Right atrium auricular region (tissue), 2 donors: ENCODE data around the gene LIMS1. TPM values are rescaled to one million over a fixed set of nuclear protein-coding genes. Genes with fewer than 3 reads are reported as not detected.
"Not testable (repeated sequence)": the region's sequence is repeated elsewhere in the genome, so short reads cannot be mapped to it uniquely, and the experiment has no call there.

ENCODE experiments used
- DNase-seq: peaks from one replicate; pipeline ENCODE4 v3.0.0-alpha.2; 2019; ENCODE audit warnings: low spot score
- H3K27ac ChIP-seq, 2 donors: fragments of 200-600 bp; sonication (generic); 1 replicate in 1 of 2; 2 replicates in 1 of 2; pipeline ENCODE4 v1.5.1; 2016 to 2019
- H3K27me3 ChIP-seq, 2 donors: fragments of 200-600 bp; sonication (generic); one replicate each; pipeline versions ENCODE4 v1.5.1 to v1.6.0; 2017 to 2019
- H3K36me3 ChIP-seq: fragments of 200-600 bp; sonication (generic); one replicate; pipeline ENCODE4 v1.5.1; 2016
- H3K4me1 ChIP-seq, 2 donors: fragments of 200-600 bp; sonication (generic); one replicate each; pipeline versions ENCODE4 v1.5.1 to v1.6.0; 2017 to 2019
- H3K4me3 ChIP-seq, 2 donors: fragments of 200-600 bp; sonication (generic); 1 replicate in 1 of 2; 2 replicates in 1 of 2; pipeline ENCODE4 v1.5.1; 2017 to 2019; ENCODE audit warnings: mild to moderate bottlenecking in 1 of 2, moderate library complexity in 1 of 2
- H3K9me3 ChIP-seq, 2 donors: fragments of 200-600 bp; sonication (generic); one replicate each; pipeline ENCODE4 v1.5.1; 2019
- CTCF ChIP-seq, 2 donors: fragments of 200-600 bp; sonication (generic); IDR thresholded peaks; one replicate each; pipeline ENCODE4 v1.5.1; 2019; ENCODE audit warnings: antibody characterized with exemption in 2 of 2
- total RNA-seq, 2 donors: library from RNA; depleted of rRNA; stranded (reverse); fragments of >200 nt; gene quantifications; one replicate each; pipeline ENCODE4 v1.1.0, GENCODE V29; 2016

Gene LIMS1
- total RNA-seq, 2 donors from 2014 or later, result 66.7 to 106 TPM

GRCh38 chr2:108594132-108594981, 60.1 kb downstream of the LIMS1 start:
- H3K4me3 ChIP-seq, result no peak overlapping the region
- peak in 1 of 2 donors; percentile 7 for TF ChIP-seq CTCF (IDR thresholded peaks at IDR 0.05)
- H3K4me1 ChIP-seq, result peaks cover 0 to 43% of the 10 kb centered on the region in 2 donors
- H3K9me3 ChIP-seq, result no peaks in the 10 kb centered on the region
- H3K36me3 ChIP-seq, result no peaks in the 10 kb centered on the region
- no peaks in the 10 kb centered on the region for H3K27me3 ChIP-seq
- H3K27ac ChIP-seq, result peak overlapping the region; percentile 68 to 82
- DNase-seq, result no peak

- no peaks in the 10 kb centered on the region for H3K36me3 ChIP-seq
- H3K4me1 ChIP-seq, result peaks cover 0 to 42% of the 10 kb centered on the region in 2 donors
- no peak for TF ChIP-seq CTCF (IDR thresholded peaks at IDR 0.05)
- no peak overlapping the region for H3K4me3 ChIP-seq
- no peaks in the 10 kb centered on the region for H3K27me3 ChIP-seq
- DNase-seq, result no peak
- no peaks in the 10 kb centered on the region for H3K9me3 ChIP-seq
- peak overlapping the region; percentile 68 to 82 for H3K27ac ChIP-seq
Measured at GRCh38 chr2:108594982-108595464, 60.8 kb downstream of the LIMS1 start.

GRCh38 chr2:108595771-108596170, 61.5 kb downstream of the LIMS1 start:
- H3K27me3 ChIP-seq, H3K9me3 ChIP-seq, H3K4me3 ChIP-seq, H3K36me3 ChIP-seq, DNase-seq: not testable (repeated sequence)
- Histone ChIP-seq H3K27ac (peak overlapping the region; percentile 68 to 82), H3K4me1 (peaks cover 0 to 34% of the 10 kb centered on the region in 2 donors)

DNA sequence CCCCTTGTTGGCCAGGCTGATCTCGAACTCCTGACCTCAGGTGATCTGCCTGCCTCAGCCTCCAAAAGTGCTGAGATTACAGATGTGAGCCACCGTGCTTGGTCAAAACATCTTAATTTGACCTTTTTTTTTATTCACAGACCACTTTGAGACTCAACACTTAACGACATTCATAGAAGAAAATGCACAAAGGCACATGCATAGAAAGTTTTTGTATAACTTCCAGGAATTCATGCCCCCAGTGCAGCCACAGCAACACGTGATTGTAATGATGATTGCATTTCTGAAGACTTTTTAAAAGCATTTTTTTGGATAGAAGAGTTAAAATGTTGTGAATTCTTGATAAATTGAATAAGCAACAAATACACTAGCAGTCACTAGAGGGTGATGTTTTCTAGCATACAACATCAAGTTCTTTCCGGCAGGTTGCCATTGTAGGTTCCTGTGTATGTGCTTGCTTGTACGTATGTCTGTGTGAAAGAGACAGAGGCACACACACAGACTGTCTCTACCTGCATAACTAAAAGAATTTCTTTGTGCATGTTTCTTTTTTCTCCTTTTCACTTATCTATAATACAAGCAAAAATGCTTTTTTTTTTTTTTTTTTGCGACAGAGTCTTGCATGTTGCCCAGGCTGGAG, 63.0 kb downstream of the LIMS1 start:
- H3K27ac ChIP-seq, DNase-seq, H3K9me3 ChIP-seq, H3K27me3 ChIP-seq, H3K4me3 ChIP-seq, H3K36me3 ChIP-seq: not testable (repeated sequence)
- peaks cover 0 to 30% of the 10 kb centered on the region in 2 donors for H3K4me1 ChIP-seq
- TF ChIP-seq CTCF (IDR thresholded peaks at IDR 0.05), result peak in 1 of 2 donors; percentile 48

GRCh38 chr2:108601199-108601598, 66.9 kb downstream of the LIMS1 start:
- H3K27ac ChIP-seq, result not testable (repeated sequence)

GRCh38 chr2:108602422-108602821, 68.2 kb downstream of the LIMS1 start:
- no peak overlapping the region for H3K4me3 ChIP-seq
- H3K27ac ChIP-seq, result no peak overlapping the region
- H3K36me3 ChIP-seq, result no peaks in the 10 kb centered on the region
- H3K27me3 ChIP-seq, result no peaks in the 10 kb centered on the region
- DNase-seq, result no peak
- no peaks in the 10 kb centered on the region for H3K9me3 ChIP-seq
- H3K4me1 ChIP-seq, result peaks cover 0 to 18% of the 10 kb centered on the region in 2 donors
- no peak for TF ChIP-seq CTCF (IDR thresholded peaks at IDR 0.05)

More at GRCh38 chr2:108601199-108601598, 66.9 kb downstream of the LIMS1 start:
- not testable (repeated sequence) for H3K36me3 ChIP-seq, H3K9me3 ChIP-seq, DNase-seq, H3K4me3 ChIP-seq, H3K27me3 ChIP-seq, H3K4me1 ChIP-seq
